GM23338 (cell line): ENCODE data around the gene NDUFB6. TPM values are rescaled to one million over a fixed set of nuclear protein-coding genes. Genes with fewer than 3 reads are reported as not detected.

Experiments
- ATAC-seq: fragments of 200-7000 bp; cut with Tn5 transposase; 3 replicates; pipeline ENCODE4 v1.9.1; 2020
- DNase-seq: peaks from one replicate; pipeline ENCODE4 v3.0.0-alpha.2; 2015; ENCODE audit warnings: low spot score
- H2AFZ ChIP-seq: fragments of 200-600 bp; sonication (generic); 2 replicates; pipeline ENCODE4 v1.8.0; 2016; ENCODE audit warnings: antibody characterized with exemption, mild to moderate bottlenecking, moderate library complexity
- H3F3A ChIP-seq: fragments of 200-600 bp; sonication (generic); replicated peaks from 2 replicates; pipeline ENCODE4 v1.8.0; 2017; ENCODE audit warnings: antibody characterized with exemption, mixed run types, low read depth
- H3K27ac ChIP-seq: fragments of 200-600 bp; sonication (generic); 2 replicates; pipeline ENCODE4 v1.6.1; 2016; ENCODE audit warnings: low read depth
- H3K27me3 ChIP-seq: fragments of 200-600 bp; sonication (generic); 2 replicates; pipeline ENCODE4 v1.8.0; 2016; ENCODE audit warnings: mild to moderate bottlenecking, mixed run types, moderate library complexity; ENCODE audit not compliant: insufficient read depth
- H3K36me3 ChIP-seq: fragments of 200-600 bp; sonication (generic); 2 replicates; pipeline ENCODE4 v1.8.0; 2016; ENCODE audit warnings: mild to moderate bottlenecking; ENCODE audit not compliant: insufficient read depth
- H3K4me1 ChIP-seq: fragments of 200-600 bp; sonication (generic); 2 replicates; pipeline ENCODE4 v1.8.0; 2016; ENCODE audit warnings: mild to moderate bottlenecking, moderate library complexity; ENCODE audit not compliant: insufficient read depth
- H3K4me2 ChIP-seq: fragments of 200-600 bp; sonication (generic); 2 replicates; pipeline ENCODE4 v1.7.1; 2017; ENCODE audit warnings: mixed run types
- H3K4me3 ChIP-seq: fragments of 200-600 bp; sonication (generic); 2 replicates; pipeline ENCODE4 v1.6.1; 2016; ENCODE audit warnings: mixed run types
- H3K79me2 ChIP-seq: fragments of 200-600 bp; sonication (generic); replicated peaks from 2 replicates; pipeline ENCODE4 v1.8.0; 2017; ENCODE audit warnings: mild to moderate bottlenecking; ENCODE audit not compliant: insufficient read depth
- H3K9me2 ChIP-seq: fragments of 200-600 bp; sonication (generic); 2 replicates; pipeline ENCODE4 v1.8.0; 2017; ENCODE audit not compliant: insufficient read depth
- H4K20me1 ChIP-seq: fragments of 200-600 bp; sonication (generic); replicated peaks from 2 replicates; pipeline ENCODE4 v1.8.0; 2017; ENCODE audit warnings: mild to moderate bottlenecking; ENCODE audit not compliant: insufficient read depth
- H3K27ac Mint-ChIP-seq: 2 replicates; pipeline ENCODE4 v1.8.0; 2020; ENCODE audit warnings: inconsistent platforms, mild to moderate bottlenecking, moderate library complexity, mixed read lengths
- H3K27me3 Mint-ChIP-seq: 3 replicates; pipeline ENCODE4 v1.8.0; 2022; ENCODE audit warnings: low read depth, mild to moderate bottlenecking, moderate library complexity, mixed read lengths, inconsistent platforms; ENCODE audit not compliant: insufficient read depth, poor library complexity
- H3K36me3 Mint-ChIP-seq: 3 replicates; pipeline ENCODE4 v1.8.0; 2021; ENCODE audit warnings: low read depth, mild to moderate bottlenecking, inconsistent platforms, moderate library complexity, mixed read lengths
- H3K4me1 Mint-ChIP-seq: 3 replicates; pipeline ENCODE4 v1.8.0; 2020; ENCODE audit warnings: mild to moderate bottlenecking, inconsistent platforms, mixed read lengths
- H3K4me3 Mint-ChIP-seq: 3 replicates; pipeline ENCODE4 v1.8.0; 2021; ENCODE audit warnings: moderate library complexity, mild to moderate bottlenecking, inconsistent platforms, mixed read lengths
- H3K9me3 Mint-ChIP-seq: 3 replicates; pipeline ENCODE4 v1.8.0; 2020; ENCODE audit warnings: moderate library complexity, mild to moderate bottlenecking, inconsistent platforms, mixed read lengths
- CREB1 ChIP-seq: fragments of 250-450 bp; sonication (Bioruptor Pico); IDR thresholded peaks from 2 replicates; pipeline ENCODE4 v1.5.0; 2020; ENCODE audit warnings: low read depth, mild to moderate bottlenecking, moderate library complexity
- CTCF ChIP-seq, 2 experiments: fragments of 200-600 bp in 1 of 2; sonication (generic) in 1 of 2; conservative IDR thresholded peaks; 2 replicates each; pipeline versions ENCODE4 v1.5.1 to v1.6.1; 2016 to 2017; ENCODE audit warnings: antibody characterized with exemption in 2 of 2, low read depth in 2 of 2, mild to moderate bottlenecking in 2 of 2, moderate library complexity in 1 of 2
- ETS1 ChIP-seq: IDR thresholded peaks from 2 replicates; pipeline ENCODE4 v1.6.1; 2016; ENCODE audit warnings: antibody characterized with exemption
- EZH2 ChIP-seq: fragments of 200-600 bp; sonication (generic); IDR thresholded peaks from one replicate; pipeline ENCODE4 v1.8.0; 2017; ENCODE audit warnings: antibody characterized with exemption, mild to moderate bottlenecking, low read depth; ENCODE audit not compliant: unreplicated experiment
- JUNB ChIP-seq: IDR thresholded peaks from one replicate; pipeline ENCODE4 v1.6.1; 2016; ENCODE audit warnings: antibody characterized with exemption; ENCODE audit not compliant: unreplicated experiment
- NANOG ChIP-seq: IDR thresholded peaks from 2 replicates; pipeline ENCODE4 v1.6.1; 2016; ENCODE audit warnings: antibody characterized with exemption, borderline replicate concordance
- POLR2AphosphoS5 ChIP-seq: IDR thresholded peaks from 2 replicates; pipeline ENCODE4 v1.6.1; 2016; ENCODE audit warnings: antibody characterized with exemption, low read depth
- STAT1 ChIP-seq: IDR thresholded peaks from one replicate; pipeline ENCODE4 v1.6.1; 2016; ENCODE audit warnings: antibody characterized with exemption; ENCODE audit not compliant: unreplicated experiment
- ZNF114 ChIP-seq: fragments of 250-450 bp; sonication (Bioruptor Pico); IDR thresholded peaks from 2 replicates; pipeline ENCODE4 v1.5.0; 2020; ENCODE audit warnings: mild to moderate bottlenecking, moderate library complexity
- ZNF331 ChIP-seq: fragments of 250-450 bp; sonication (Bioruptor Pico); IDR thresholded peaks from 2 replicates; pipeline ENCODE4 v1.5.0; 2020; ENCODE audit warnings: low read depth, mild to moderate bottlenecking, moderate library complexity
- ZNF462 ChIP-seq: fragments of 250-450 bp; sonication (Bioruptor Pico); IDR thresholded peaks from 2 replicates; pipeline ENCODE4 v1.5.0; 2020; ENCODE audit warnings: mild to moderate bottlenecking, moderate library complexity
- polyA plus RNA-seq: library from polyadenylated mRNA; unstranded; fragments of >200 nt; fragmentation: Nextera tagmentation; extraction: Ambion mirVana; gene quantifications from 2 replicates; pipeline ENCODE4 v1.2.1, GENCODE V29; 2016
- total RNA-seq: library from RNA; depleted of rRNA; stranded (reverse); fragments of >200 nt; shearing (Covaris generic); gene quantifications from 2 replicates; pipeline ENCODE4 v1.2.3, GENCODE V29; 2014

Gene NDUFB6
- total and polyA plus RNA-seq, 2 experiments from 2014 or later: 56.5 to 231 TPM

GRCh38 chr9:32518276-32518675 is 54.7 kb downstream of the NDUFB6 start (continued):
- no peak for TF ChIP-seq ZNF462 (CRISPR knock-in tag)
- no peak for TF ChIP-seq JUNB
- no peak for TF ChIP-seq STAT1
- no peak for TF ChIP-seq NANOG
- TF ChIP-seq ZNF331 (CRISPR knock-in tag): no peak
- no peak for TF ChIP-seq CTCF (conservative IDR thresholded peaks at IDR 0.05; ENCODE audit: low read depth in 2 of 2)
- TF ChIP-seq ZNF114 (CRISPR knock-in tag): no peak

GRCh38 chr9:32516241-32516640 is 56.7 kb downstream of the NDUFB6 start:
- Histone ChIP-seq H4K20me1 (no peaks in the 10 kb centered on the region; the same call in 1 of the 2 replicates), H3K4me2 (no peak overlapping the region), H3K36me3 (peaks cover 34% of the 10 kb centered on the region), H3K9me2 (no peaks in the 10 kb centered on the region), H3K4me1 (no peaks in the 10 kb centered on the region), H3K27ac (no peak overlapping the region), H3K4me3 (no peak overlapping the region), H3F3A (no peaks in the 10 kb centered on the region), H3K79me2 (peaks cover 55% of the 10 kb centered on the region), H2AFZ (no peak overlapping the region), H3K27me3 (no peaks in the 10 kb centered on the region)
- no peak overlapping the region for H3K27ac Mint-ChIP-seq
- H3K27me3 Mint-ChIP-seq: peaks cover 4% of the 10 kb centered on the region
- no peak overlapping the region for H3K4me3 Mint-ChIP-seq
- peaks cover 74% of the 10 kb centered on the region for H3K36me3 Mint-ChIP-seq
- no peak for DNase-seq
- peaks cover 82% of the 10 kb centered on the region for H3K9me3 Mint-ChIP-seq
- no peaks in the 10 kb centered on the region for H3K4me1 Mint-ChIP-seq
- ATAC-seq: no peak
- TF ChIP-seq ETS1 (no peak), CREB1 (CRISPR knock-in tag) (no peak), EZH2 (no peak), ZNF331 (CRISPR knock-in tag) (no peak), CTCF (conservative IDR thresholded peaks at IDR 0.05; ENCODE audit: low read depth in 2 of 2) (no peak), STAT1 (no peak), POLR2AphosphoS5 (no peak)
